ENCODE results near the gene ISOC2.
A peak's percentile ranks its signal among the peaks of the same experiment; 100 is the strongest.

ISOC2 gene

GRCh38 chr19:55462722-55463121 lies 1.3 kb upstream of the ISOC2 start:
- H3K27me3 ChIP-seq (ENCODE audit: low read depth, low read length), result no peaks in the 10 kb centered on the region
- H3K9me3 ChIP-seq (ENCODE audit: control insufficient read depth in 1 of 2, low read length in 2 of 2), result no peaks in the 10 kb centered on the region
- H3K27ac ChIP-seq (ENCODE audit: low read length), result no peak overlapping the region
- H3K4me1 ChIP-seq (ENCODE audit: control insufficient read depth in 1 of 2, insufficient read depth in 2 of 2, low read length in 2 of 2), result peaks cover 10 to 28% of the 10 kb centered on the region in 2 donors
- H3K36me3 ChIP-seq (ENCODE audit: control insufficient read depth in 1 of 2, insufficient read depth in 2 of 2, low read length in 2 of 2), result no peaks in the 10 kb centered on the region
- H3K4me3 ChIP-seq (ENCODE audit: low read depth in 1 of 2, low read length in 2 of 2), result no peak overlapping the region

GRCh38 chr19:55461974-55462626 lies 658 bp upstream of the ISOC2 start:
- Histone ChIP-seq H3K9me3 (ENCODE audit: control insufficient read depth in 1 of 2, low read length in 2 of 2) (no peaks in the 10 kb centered on the region), H3K36me3 (ENCODE audit: control insufficient read depth in 1 of 2, insufficient read depth in 2 of 2, low read length in 2 of 2) (no peaks in the 10 kb centered on the region), H3K4me1 (ENCODE audit: control insufficient read depth in 1 of 2, insufficient read depth in 2 of 2, low read length in 2 of 2) (peaks cover 5 to 25% of the 10 kb centered on the region in 2 donors), H3K4me3 (ENCODE audit: low read depth in 1 of 2, low read length in 2 of 2) (peak overlapping the region; percentile 70 to 93), H3K27me3 (ENCODE audit: low read depth, low read length) (no peaks in the 10 kb centered on the region), H3K27ac (ENCODE audit: low read length) (peak overlapping the region; percentile 79)

GRCh38 chr19:55460670-55461258 lies 678 bp downstream of the ISOC2 start:
- Histone ChIP-seq H3K36me3 (ENCODE audit: control insufficient read depth in 1 of 2, insufficient read depth in 2 of 2, low read length in 2 of 2) (peaks cover 0 to 7% of the 10 kb centered on the region in 2 donors), H3K27me3 (ENCODE audit: low read depth, low read length) (no peaks in the 10 kb centered on the region), H3K4me1 (ENCODE audit: control insufficient read depth in 1 of 2, insufficient read depth in 2 of 2, low read length in 2 of 2) (peaks cover 5 to 25% of the 10 kb centered on the region in 2 donors), H3K9me3 (ENCODE audit: control insufficient read depth in 1 of 2, low read length in 2 of 2) (no peaks in the 10 kb centered on the region), H3K4me3 (ENCODE audit: low read depth in 1 of 2, low read length in 2 of 2) (peak overlapping the region; percentile 66 to 93), H3K27ac (ENCODE audit: low read length) (peak overlapping the region; percentile 63)

GRCh38 chr19:55459950-55460657 lies 1.3 kb downstream of the ISOC2 start:
- H3K27me3 ChIP-seq (ENCODE audit: low read depth, low read length), result no peaks in the 10 kb centered on the region
- H3K4me3 ChIP-seq (ENCODE audit: low read depth in 1 of 2, low read length in 2 of 2), result peak overlapping the region; percentile 66 to 93
- peak overlapping the region; percentile 54 for H3K27ac ChIP-seq (ENCODE audit: low read length)
- peaks cover 0 to 12% of the 10 kb centered on the region in 2 donors for H3K36me3 ChIP-seq (ENCODE audit: control insufficient read depth in 1 of 2, insufficient read depth in 2 of 2, low read length in 2 of 2)
- H3K9me3 ChIP-seq (ENCODE audit: control insufficient read depth in 1 of 2, low read length in 2 of 2), result no peaks in the 10 kb centered on the region
- peaks cover 5 to 25% of the 10 kb centered on the region in 2 donors for H3K4me1 ChIP-seq (ENCODE audit: control insufficient read depth in 1 of 2, insufficient read depth in 2 of 2, low read length in 2 of 2)

- Histone ChIP-seq H3K36me3 (ENCODE audit: control insufficient read depth in 1 of 2, insufficient read depth in 2 of 2, low read length in 2 of 2) (peaks cover 0 to 14% of the 10 kb centered on the region in 2 donors), H3K4me1 (ENCODE audit: control insufficient read depth in 1 of 2, insufficient read depth in 2 of 2, low read length in 2 of 2) (peaks cover 5 to 25% of the 10 kb centered on the region in 2 donors), H3K27ac (ENCODE audit: low read length) (peak overlapping the region; percentile 54), H3K9me3 (ENCODE audit: control insufficient read depth in 1 of 2, low read length in 2 of 2) (no peaks in the 10 kb centered on the region), H3K4me3 (ENCODE audit: low read depth in 1 of 2, low read length in 2 of 2) (peak overlapping the region in 1 of 2 donors; percentile 93), H3K27me3 (ENCODE audit: low read depth, low read length) (no peaks in the 10 kb centered on the region)
Observed at GRCh38 chr19:55459551-55459949, 1.9 kb downstream of the ISOC2 start.

GRCh38 chr19:55457683-55458457 lies 3.6 kb downstream of the ISOC2 start:
- H3K27ac ChIP-seq (ENCODE audit: low read length), result no peak overlapping the region
- H3K4me1 ChIP-seq (ENCODE audit: control insufficient read depth in 1 of 2, insufficient read depth in 2 of 2, low read length in 2 of 2), result peaks cover 5 to 25% of the 10 kb centered on the region in 2 donors
- peaks cover 0 to 22% of the 10 kb centered on the region in 2 donors for H3K36me3 ChIP-seq (ENCODE audit: control insufficient read depth in 1 of 2, insufficient read depth in 2 of 2, low read length in 2 of 2)
- no peaks in the 10 kb centered on the region for H3K27me3 ChIP-seq (ENCODE audit: low read depth, low read length)
- H3K9me3 ChIP-seq (ENCODE audit: control insufficient read depth in 1 of 2, low read length in 2 of 2), result no peaks in the 10 kb centered on the region
- no peak overlapping the region for H3K4me3 ChIP-seq (ENCODE audit: low read depth in 1 of 2, low read length in 2 of 2)

GRCh38 chr19:55456347-55456746 lies 5.1 kb downstream of the ISOC2 start:
- H3K4me1 ChIP-seq (ENCODE audit: control insufficient read depth in 1 of 2, insufficient read depth in 2 of 2, low read length in 2 of 2), result peaks cover 5 to 29% of the 10 kb centered on the region in 2 donors
- H3K27me3 ChIP-seq (ENCODE audit: low read depth, low read length), result peaks cover 6% of the 10 kb centered on the region
- peaks cover 0 to 22% of the 10 kb centered on the region in 2 donors for H3K36me3 ChIP-seq (ENCODE audit: control insufficient read depth in 1 of 2, insufficient read depth in 2 of 2, low read length in 2 of 2)
- H3K4me3 ChIP-seq (ENCODE audit: low read depth in 1 of 2, low read length in 2 of 2), result no peak overlapping the region
- no peak overlapping the region for H3K27ac ChIP-seq (ENCODE audit: low read length)
- H3K9me3 ChIP-seq (ENCODE audit: control insufficient read depth in 1 of 2, low read length in 2 of 2), result no peaks in the 10 kb centered on the region

GRCh38 chr19:55455576-55456235 lies 5.7 kb downstream of the ISOC2 start:
- Histone ChIP-seq H3K4me3 (ENCODE audit: low read depth in 1 of 2, low read length in 2 of 2) (no peak overlapping the region), H3K27me3 (ENCODE audit: low read depth, low read length) (peaks cover 8% of the 10 kb centered on the region), H3K27ac (ENCODE audit: low read length) (no peak overlapping the region), H3K9me3 (ENCODE audit: control insufficient read depth in 1 of 2, low read length in 2 of 2) (no peaks in the 10 kb centered on the region), H3K4me1 (ENCODE audit: control insufficient read depth in 1 of 2, insufficient read depth in 2 of 2, low read length in 2 of 2) (peaks cover 5 to 27% of the 10 kb centered on the region in 2 donors), H3K36me3 (ENCODE audit: control insufficient read depth in 1 of 2, insufficient read depth in 2 of 2, low read length in 2 of 2) (peaks cover 0 to 22% of the 10 kb centered on the region in 2 donors)

- H3K4me1 ChIP-seq (ENCODE audit: control insufficient read depth in 1 of 2, insufficient read depth in 2 of 2, low read length in 2 of 2), result peaks cover 0 to 18% of the 10 kb centered on the region in 2 donors
- H3K27ac ChIP-seq (ENCODE audit: low read length), result no peak overlapping the region
- H3K36me3 ChIP-seq (ENCODE audit: control insufficient read depth in 1 of 2, insufficient read depth in 2 of 2, low read length in 2 of 2), result peaks cover 0 to 22% of the 10 kb centered on the region in 2 donors
- H3K27me3 ChIP-seq (ENCODE audit: low read depth, low read length), result peaks cover 14% of the 10 kb centered on the region
- H3K9me3 ChIP-seq (ENCODE audit: control insufficient read depth in 1 of 2, low read length in 2 of 2), result no peaks in the 10 kb centered on the region
- no peak overlapping the region for H3K4me3 ChIP-seq (ENCODE audit: low read depth in 1 of 2, low read length in 2 of 2)
Observed at GRCh38 chr19:55454787-55455243, 6.6 kb downstream of the ISOC2 start.

GRCh38 chr19:55453511-55454260 lies 7.8 kb downstream of the ISOC2 start:
- H3K27me3 ChIP-seq (ENCODE audit: low read depth, low read length), result peaks cover 24% of the 10 kb centered on the region
- no peak overlapping the region for H3K4me3 ChIP-seq (ENCODE audit: low read depth in 1 of 2, low read length in 2 of 2)
- no peaks in the 10 kb centered on the region for H3K9me3 ChIP-seq (ENCODE audit: control insufficient read depth in 1 of 2, low read length in 2 of 2)
- H3K4me1 ChIP-seq (ENCODE audit: control insufficient read depth in 1 of 2, insufficient read depth in 2 of 2, low read length in 2 of 2), result peaks cover 0 to 13% of the 10 kb centered on the region in 2 donors
- peaks cover 0 to 22% of the 10 kb centered on the region in 2 donors for H3K36me3 ChIP-seq (ENCODE audit: control insufficient read depth in 1 of 2, insufficient read depth in 2 of 2, low read length in 2 of 2)
- no peak overlapping the region for H3K27ac ChIP-seq (ENCODE audit: low read length)
